Measurements from ENCODE around the gene MAP2K6.

MAP2K6 gene

GRCh38 chr17:69539781-69540319 is 125.4 kb downstream of the MAP2K6 start:
- peak; percentile 27 for DNase-seq

GRCh38 chr17:69540356-69540755 is 125.9 kb downstream of the MAP2K6 start:
- DNase-seq: no peak

- DNase-seq: no peak
Measured at GRCh38 chr17:69547230-69547629, 132.7 kb downstream of the MAP2K6 start.

DNA sequence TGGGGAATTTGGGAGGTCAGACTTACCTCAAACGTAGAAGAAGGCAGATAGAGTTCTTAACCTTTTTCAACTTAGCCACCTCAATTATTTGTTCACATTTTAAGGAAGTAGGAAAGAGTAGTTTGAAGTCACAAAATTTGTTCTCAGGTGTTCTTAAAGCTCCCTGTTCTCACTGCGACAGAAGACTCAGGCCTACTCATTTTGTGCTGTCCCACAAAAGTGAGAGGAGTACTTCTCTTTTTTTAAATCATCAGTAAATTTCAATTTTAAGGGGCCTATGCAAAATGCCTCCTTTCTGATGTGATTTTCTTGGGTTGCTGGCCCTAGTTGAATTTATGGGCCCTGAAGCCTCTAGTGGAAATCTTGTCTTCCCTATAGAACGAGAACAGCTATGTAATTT is 133.4 kb downstream of the MAP2K6 start:
- DNase-seq: no peak

DNA sequence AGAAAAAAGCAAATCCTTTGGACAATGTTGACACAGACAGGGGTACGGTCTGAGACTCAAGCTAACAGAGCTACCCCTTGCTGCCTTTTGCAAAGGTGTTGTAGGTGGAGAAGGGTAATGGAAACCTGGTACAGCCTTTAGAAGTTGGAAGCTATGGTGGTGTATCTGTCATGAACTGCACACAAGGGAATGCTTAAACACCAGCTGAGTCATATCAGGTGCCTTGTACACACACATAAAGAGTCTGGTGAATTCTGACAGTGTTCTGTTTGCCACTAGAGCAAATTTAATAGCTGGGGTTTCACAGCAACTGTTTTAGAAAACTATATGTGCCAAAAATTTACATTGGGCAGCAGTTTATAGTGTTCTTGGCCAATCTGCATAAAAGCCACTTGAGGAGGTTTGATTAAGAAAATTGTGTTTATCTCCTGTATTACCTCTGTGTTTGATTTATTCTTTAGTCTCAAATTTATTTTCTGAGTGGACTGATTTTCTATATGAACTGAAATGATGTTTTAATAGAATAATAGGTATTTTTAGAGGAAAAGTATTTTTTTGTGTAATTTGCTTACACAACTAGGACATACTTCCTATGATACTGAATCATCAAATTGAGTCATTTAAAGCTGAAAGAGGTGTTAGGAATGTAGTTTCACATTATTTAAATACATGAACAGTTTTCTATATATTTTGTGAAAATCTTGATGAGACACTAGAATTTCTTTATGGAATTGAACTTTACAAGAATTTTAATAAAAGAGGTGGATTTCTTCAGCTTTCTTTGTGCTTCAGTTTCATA is 136.9 kb downstream of the MAP2K6 start:
- no peak for DNase-seq

DNA sequence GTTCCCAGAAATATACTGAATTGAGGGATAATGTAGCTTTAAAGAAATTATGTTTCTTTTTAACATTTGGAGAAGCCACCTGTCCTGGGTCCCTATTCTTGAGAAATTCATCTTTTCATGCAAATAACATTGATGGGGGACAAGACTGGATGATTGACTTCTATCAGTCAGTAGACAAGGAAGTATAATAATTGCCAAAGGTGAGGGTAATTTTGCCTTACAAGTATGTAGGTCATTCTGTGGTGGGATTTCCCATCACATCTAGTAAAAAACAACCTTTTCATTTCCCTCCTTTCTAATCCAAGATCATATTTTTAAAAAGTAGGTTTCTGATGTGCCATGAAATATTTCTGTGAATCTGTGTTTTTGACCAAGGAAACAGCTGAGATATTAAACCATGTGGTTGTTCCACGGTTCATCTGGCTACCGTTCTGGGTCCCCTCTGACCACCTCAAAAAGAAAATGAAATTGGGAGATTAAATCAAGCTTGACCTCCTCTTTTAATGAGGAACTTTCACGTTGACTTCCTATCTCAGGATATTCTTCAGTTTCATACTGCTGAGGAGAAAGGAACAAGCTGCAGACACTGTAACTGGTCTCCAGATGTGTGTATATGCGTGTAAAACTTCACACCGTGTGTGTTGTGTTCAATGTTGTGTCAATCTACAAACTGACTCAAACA is 138.6 kb downstream of the MAP2K6 start:
- DNase-seq: no peak

DNA sequence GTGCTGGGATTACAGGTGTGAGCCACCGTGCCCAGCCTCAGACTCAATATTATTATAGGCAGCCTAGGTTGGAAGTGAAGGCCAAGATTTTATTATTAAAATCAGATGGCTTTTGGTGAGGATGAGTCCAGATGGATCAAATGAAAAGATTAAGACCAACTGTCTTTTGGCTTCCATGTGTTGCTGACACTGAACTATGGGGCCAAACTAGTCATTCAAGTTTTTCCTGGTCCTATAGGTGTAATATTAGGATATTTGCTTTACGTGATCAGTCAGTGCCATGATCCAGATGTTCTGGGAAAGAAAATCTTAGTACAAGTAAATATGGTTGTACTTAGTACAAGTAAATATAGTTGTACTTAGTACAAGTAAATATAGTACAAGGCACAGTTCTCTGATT is 140.6 kb downstream of the MAP2K6 start:
- DNase-seq: no peak

DNA sequence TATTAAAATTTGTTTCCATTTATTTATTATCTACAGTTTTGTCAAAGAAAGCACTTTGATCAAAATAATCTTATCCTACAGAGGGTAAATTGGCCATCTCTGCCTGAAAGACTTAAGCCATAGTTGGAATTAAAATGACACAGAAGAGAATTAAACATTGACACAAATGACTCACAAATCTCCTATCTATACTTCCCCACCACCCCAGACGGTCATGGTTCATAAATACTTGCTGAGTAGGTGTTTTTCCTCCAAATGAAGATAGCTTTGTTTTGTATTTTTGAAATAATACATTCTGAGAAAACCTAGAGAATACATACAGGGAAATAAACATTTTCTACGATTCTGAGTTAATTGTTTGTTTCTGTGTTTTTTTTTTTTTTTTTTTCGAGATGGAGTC is 142.8 kb downstream of the MAP2K6 start:
- no peak for DNase-seq

- no peak for DNase-seq
Measured at GRCh38 chr17:69558796-69559195, 144.3 kb downstream of the MAP2K6 start.

GRCh38 chr17:69560987-69561441 is 146.5 kb downstream of the MAP2K6 start:
- no peak for DNase-seq

- no peak for DNase-seq
Measured at GRCh38 chr17:69561462-69561861, 147.0 kb downstream of the MAP2K6 start.

DNA sequence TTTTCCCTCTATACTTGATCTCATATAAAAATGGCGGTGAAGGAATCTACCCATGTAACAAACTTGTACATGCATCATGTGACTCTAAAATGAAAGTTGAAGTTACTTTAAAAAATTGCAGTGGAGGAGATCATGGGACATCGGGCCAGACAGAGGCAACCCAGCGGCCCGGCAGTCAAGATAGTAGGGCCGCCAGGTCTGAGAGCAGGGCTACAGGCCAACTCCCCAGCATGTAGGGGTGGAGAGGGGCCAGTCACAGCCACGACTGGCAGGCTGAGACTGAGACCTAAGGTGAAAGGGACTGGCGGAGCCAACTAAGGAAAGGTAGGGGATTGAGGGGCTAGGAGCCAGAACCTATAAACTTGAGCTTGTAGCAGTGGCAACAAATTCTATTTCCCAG is 150.9 kb downstream of the MAP2K6 start:
- DNase-seq: no peak

DNA sequence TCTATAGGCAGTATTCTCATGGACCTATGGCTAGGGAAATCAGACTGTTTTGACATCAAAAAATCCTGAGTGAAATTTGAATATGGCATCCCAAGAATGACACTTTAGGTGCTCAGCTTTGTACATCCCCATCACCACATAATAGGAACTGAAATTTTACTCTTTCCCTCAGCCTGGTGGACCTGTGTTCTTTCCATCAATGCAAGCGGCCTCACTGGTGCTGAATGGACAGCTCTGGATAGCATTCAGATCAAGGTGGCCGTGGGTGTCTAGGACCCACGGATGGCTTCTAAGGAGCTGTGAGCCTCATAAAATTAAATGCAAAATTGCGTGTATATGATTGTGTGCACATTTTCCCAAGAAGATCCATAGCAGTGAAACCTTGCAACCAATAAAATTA is 152.6 kb downstream of the MAP2K6 start:
- no peak for DNase-seq

DNA sequence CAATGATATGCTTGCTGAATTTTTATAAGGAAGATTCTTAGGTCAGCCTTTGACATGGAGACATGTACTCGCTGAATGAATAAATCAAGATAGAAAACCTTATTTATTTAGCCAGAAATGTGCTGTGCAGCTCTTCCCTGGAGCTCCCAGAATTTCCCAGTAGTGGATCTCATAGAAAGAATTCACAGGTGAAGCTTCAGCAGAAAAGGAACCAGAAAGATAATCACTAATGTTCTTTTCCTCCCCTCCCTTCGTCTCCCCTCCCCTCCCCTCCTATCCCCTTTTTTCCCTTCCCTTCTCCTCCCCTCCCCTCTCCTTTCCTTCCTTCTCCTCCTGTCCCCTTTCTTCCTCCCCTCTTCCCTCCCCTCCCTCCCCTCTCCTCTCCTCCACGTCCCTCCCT is 158.2 kb downstream of the MAP2K6 start:
- no peak for DNase-seq

DNA sequence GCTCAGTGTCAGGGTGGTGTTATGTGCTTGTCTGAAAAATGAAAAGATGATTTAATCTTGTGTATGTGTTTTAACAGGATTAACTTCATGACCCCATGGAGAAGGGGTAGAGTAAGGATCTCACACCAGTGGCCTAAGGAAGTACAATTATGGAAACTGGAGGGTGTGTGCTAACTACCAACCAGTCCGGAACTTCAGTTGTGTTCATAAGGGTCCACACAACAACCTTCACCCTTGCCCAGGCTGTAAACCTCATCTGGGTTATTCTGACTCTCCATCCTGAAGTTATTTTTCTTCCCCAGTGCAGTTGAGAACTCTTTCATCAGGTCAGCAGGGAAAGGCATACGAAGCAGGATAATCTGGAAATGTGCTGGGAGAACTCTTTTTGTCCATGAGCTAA is 158.9 kb downstream of the MAP2K6 start:
- DNase-seq: no peak

DNA sequence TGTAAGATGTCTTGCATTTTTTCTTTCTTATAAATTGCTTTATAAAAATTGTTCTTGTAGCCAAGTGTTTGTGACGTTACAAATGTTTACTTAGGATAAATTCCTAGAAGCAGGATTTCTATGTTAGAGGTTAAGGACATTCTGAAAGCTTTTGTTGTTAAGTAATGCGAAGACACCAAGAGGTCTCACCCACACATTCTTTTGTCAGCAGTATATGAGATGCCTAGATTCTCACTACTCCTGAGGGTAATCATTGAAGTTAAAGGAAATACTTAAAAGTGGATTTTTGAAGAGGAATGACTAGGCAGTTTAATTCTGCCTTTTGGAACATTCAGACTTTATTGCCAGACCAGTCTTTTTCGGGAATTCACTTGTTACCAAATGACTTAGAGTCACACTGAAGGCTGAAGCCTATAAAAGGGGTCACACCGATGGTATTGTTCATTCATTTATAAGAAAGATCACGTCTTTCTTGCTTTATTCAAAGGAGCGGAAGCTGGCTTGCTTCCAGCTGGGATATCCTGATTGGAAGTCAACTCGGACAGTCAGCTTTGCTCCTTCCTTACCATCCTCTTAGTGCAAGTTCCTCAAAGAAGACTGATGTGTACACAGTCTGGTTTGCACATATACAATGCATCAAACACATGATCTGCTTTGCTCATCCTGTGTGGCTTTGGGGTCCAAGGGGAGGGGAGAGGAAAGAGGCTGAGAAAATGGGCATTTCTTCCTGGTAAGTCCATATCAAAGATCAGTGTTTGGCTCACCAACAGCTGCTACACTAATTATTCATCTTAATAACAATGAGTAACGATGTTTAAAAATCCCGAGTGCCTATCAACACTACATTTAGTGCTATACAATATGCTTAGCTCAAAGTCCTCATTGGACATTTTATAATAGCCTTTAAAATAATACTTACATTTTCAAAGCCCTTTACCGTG is 160.0 kb downstream of the MAP2K6 start:
- no peak for DNase-seq

DNA sequence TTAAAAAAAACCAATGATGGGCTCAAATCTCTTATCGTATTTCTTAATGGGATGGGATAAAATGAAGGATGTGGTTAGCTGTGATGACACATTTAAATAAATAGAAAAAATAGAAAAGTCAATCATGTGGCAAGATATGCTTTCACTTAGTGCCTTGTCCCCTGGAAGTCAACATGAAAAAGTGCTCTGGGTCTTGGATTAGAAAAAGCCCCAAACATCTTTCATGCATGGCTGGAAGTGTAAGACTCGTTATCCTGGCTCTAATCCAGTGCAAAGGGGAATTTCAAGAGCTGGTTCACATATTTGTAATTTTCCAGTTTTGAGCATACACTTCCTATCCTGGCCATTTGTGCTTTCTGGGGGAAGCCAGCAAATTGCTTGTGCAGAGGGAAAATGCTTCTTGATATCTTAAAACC is 160.9 kb downstream of the MAP2K6 start:
- no peak for DNase-seq

GRCh38 chr17:69577098-69577497 is 162.6 kb downstream of the MAP2K6 start:
- DNase-seq: no peak

DNA sequence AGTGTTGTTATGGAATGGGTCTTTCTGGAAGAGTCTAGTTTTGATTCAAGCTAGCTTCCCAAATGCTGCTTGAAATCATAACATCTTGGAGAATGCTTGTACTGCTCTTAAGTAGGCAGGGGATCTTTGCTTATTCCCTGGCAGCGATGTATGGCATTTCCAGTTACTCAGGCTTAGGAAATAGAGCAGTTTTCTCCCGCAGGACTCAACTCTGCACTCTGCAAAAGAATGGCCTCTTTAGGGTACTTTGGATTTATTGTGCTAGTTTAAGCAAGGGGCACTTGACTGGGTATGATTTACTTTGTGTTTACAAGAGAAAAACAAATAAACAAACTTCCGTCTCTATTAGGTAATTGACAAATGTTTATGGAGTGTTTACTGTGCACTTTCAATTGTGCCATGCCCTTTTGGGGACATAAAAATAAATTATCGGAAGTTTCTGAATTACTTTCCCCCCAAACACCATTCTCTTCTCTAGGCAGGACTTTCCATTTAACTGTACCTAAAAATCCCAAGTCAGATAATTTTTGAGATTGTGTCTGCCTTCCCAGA is 164.0 kb downstream of the MAP2K6 start:
- peak; percentile 36 for DNase-seq

- no peak for DNase-seq
Measured at GRCh38 chr17:69579961-69580677, 165.6 kb downstream of the MAP2K6 start.

GRCh38 chr17:69581061-69581961 is 166.8 kb downstream of the MAP2K6 start:
- no peak for DNase-seq

Data from NCI-H774 (cell line).